Measurements from ENCODE around the gene LRMDA. TPM values are rescaled to one million over a fixed set of nuclear protein-coding genes. Genes with fewer than 3 reads are reported as not detected.

Gene LRMDA
- total RNA-seq, 2 experiments from 2014 or later: not detected

DNA sequence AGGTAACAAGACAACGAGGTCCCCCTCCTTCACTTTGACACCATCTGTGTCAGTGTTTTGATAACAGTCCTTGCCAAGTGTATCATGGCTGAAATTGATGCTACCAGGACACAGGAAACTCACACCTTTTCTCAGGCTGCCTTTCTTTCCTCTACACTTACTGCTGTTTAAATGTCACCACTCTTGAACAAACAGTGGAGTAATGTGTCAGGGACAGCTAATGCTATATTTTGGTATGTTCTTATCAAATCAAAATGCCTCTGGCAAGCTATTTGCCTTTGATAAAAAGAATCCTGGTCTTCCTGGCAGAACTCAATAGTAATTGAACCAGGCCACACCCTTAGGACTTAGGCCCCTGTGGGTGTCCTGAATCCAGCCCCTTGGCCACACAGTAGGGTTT, 692.9 kb downstream of the LRMDA start:
- POLR2A ChIA-PET: no interaction called here
- no peaks in the 10 kb centered on the region for H3K4me1 Mint-ChIP-seq (ENCODE audit: low read depth)
- CTCF ChIA-PET: no interaction called here

DNA sequence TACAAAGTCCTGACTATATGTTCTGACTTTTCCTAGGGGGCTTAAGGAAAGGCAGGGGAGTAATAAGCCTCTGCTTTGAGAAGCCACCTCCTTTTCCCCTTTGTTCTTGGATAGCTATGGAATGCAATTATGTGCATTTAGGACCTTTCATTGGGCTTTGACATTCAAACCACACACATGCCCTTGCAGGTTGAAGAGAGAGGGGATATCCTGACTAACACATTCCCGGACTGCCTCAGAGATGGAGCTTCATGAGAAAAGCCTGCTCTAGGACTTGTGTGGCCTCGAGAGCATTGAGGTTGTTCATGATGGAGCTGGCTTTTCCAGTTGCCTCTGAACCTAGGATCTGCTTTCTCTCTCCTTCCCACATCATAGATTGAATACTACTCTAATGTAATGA, 694.5 kb downstream of the LRMDA start:
- CTCF ChIA-PET: no interaction called here

More for the DNA sequence above, 692.9 kb downstream of the LRMDA start:
- H3K36me3 ChIP-seq (ENCODE audit: insufficient read depth, low read length): no peaks in the 10 kb centered on the region
- H3K4me3 ChIP-seq (ENCODE audit: low read length): no peak overlapping the region
- Mint-ChIP-seq H3K9me3 (no peaks in the 10 kb centered on the region), H3K36me3 (ENCODE audit: low read depth) (no peaks in the 10 kb centered on the region), H3K27ac (no peak overlapping the region), H3K4me3 (no peak overlapping the region), H3K27me3 (no peaks in the 10 kb centered on the region)
- TF ChIP-seq, protein P1, sequence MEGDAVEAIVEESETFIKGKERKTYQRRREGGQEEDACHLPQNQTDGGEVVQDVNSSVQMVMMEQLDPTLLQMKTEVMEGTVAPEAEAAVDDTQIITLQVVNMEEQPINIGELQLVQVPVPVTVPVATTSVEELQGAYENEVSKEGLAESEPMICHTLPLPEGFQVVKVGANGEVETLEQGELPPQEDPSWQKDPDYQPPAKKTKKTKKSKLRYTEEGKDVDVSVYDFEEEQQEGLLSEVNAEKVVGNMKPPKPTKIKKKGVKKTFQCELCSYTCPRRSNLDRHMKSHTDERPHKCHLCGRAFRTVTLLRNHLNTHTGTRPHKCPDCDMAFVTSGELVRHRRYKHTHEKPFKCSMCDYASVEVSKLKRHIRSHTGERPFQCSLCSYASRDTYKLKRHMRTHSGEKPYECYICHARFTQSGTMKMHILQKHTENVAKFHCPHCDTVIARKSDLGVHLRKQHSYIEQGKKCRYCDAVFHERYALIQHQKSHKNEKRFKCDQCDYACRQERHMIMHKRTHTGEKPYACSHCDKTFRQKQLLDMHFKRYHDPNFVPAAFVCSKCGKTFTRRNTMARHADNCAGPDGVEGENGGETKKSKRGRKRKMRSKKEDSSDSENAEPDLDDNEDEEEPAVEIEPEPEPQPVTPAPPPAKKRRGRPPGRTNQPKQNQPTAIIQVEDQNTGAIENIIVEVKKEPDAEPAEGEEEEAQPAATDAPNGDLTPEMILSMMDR (IDR thresholded peaks at IDR 0.05): no peak
- DNase-seq (no peak), ATAC-seq (ENCODE audit: poor library complexity) (no peak)
- H3K4me1 ChIP-seq (ENCODE audit: insufficient read depth, low read length): no peaks in the 10 kb centered on the region
- no peaks in the 10 kb centered on the region for H3K27me3 ChIP-seq (ENCODE audit: control insufficient read depth in 1 of 2, insufficient read depth in 2 of 2, low read length in 2 of 2)
- intact Hi-C loops (cut with DNase I, micrococcal nuclease): no loop called here
- no peaks in the 10 kb centered on the region for H3K9me3 ChIP-seq (ENCODE audit: control insufficient read depth in 1 of 2, insufficient read depth in 1 of 2, low read length in 2 of 2)
- no peak overlapping the region for H3K27ac ChIP-seq (ENCODE audit: low read depth in 1 of 2, low read length in 2 of 2)

DNA sequence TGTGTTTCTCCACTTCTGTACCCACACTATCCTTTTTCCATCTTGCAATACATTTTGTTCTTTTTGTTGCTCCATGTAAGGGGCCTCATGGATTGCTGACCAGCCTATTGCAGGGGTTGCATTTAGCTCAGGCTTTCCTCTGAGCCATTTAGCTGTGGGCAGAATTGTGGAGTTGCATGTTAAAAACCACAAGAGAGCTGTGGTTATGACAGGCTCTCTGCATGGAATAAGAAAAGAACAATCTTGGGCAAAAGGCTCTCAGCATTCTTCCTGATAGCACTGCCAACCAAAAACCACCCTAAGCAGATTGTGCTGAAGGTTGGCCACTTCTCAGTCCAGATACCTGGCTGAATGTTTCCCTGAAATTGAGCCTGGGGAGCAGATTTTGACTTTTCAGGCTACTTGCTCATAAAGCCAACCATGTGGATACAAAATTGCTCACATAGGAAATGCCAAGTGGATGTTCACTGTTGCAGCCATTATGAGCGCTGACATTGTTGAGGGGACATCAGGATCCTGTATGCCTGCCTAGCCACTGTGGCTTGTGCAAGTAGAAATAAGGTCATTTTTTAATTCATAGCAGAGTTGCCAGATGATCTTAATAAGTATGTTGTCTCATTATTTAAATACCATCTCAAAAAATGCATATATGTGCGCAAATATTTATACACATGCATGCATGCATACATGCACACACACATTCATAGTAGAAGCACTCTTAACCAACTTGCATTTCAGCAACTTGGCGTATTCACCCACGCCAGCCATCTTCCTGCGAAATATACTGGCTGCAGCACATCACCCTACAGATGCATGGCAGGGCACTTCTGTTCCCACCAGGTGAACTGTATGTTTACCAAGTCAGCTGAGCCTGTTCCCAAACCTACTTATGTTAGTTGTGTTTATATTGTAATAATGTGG, 695.4 kb downstream of the LRMDA start:
- Mint-ChIP-seq H3K27ac (no peak overlapping the region), H3K4me3 (no peak overlapping the region), H3K4me1 (ENCODE audit: low read depth) (no peaks in the 10 kb centered on the region), H3K9me3 (no peaks in the 10 kb centered on the region), H3K27me3 (no peaks in the 10 kb centered on the region), H3K36me3 (ENCODE audit: low read depth) (no peaks in the 10 kb centered on the region)
- Histone ChIP-seq H3K4me3 (ENCODE audit: low read length) (no peak overlapping the region), H3K4me1 (ENCODE audit: insufficient read depth, low read length) (no peaks in the 10 kb centered on the region), H3K27me3 (ENCODE audit: control insufficient read depth in 1 of 2, insufficient read depth in 2 of 2, low read length in 2 of 2) (no peaks in the 10 kb centered on the region), H3K9me3 (ENCODE audit: control insufficient read depth in 1 of 2, insufficient read depth in 1 of 2, low read length in 2 of 2) (no peaks in the 10 kb centered on the region), H3K36me3 (ENCODE audit: insufficient read depth, low read length) (no peaks in the 10 kb centered on the region), H3K27ac (ENCODE audit: low read depth in 1 of 2, low read length in 2 of 2) (no peak overlapping the region)
- DNase-seq: no peak
- TF ChIP-seq, protein P1 (IDR thresholded peaks at IDR 0.05): no peak
- no peak for ATAC-seq (ENCODE audit: poor library complexity)
- ChIA-PET POLR2A (interaction anchor here (0.6 kb wide), 1 partner anchor 768 kb away, joined by 3 read pairs; no protein-coding TSS in a partner anchor), CTCF (no interaction called here)
- intact Hi-C loops (cut with DNase I, micrococcal nuclease): no loop called here

More for the DNA sequence above, 694.5 kb downstream of the LRMDA start:
- Mint-ChIP-seq H3K4me1 (ENCODE audit: low read depth) (no peaks in the 10 kb centered on the region), H3K9me3 (no peaks in the 10 kb centered on the region), H3K27me3 (no peaks in the 10 kb centered on the region), H3K36me3 (ENCODE audit: low read depth) (no peaks in the 10 kb centered on the region), H3K4me3 (no peak overlapping the region), H3K27ac (no peak overlapping the region)
- Histone ChIP-seq H3K27ac (ENCODE audit: low read depth in 1 of 2, low read length in 2 of 2) (no peak overlapping the region), H3K4me1 (ENCODE audit: insufficient read depth, low read length) (no peaks in the 10 kb centered on the region), H3K36me3 (ENCODE audit: insufficient read depth, low read length) (no peaks in the 10 kb centered on the region), H3K4me3 (ENCODE audit: low read length) (no peak overlapping the region), H3K27me3 (ENCODE audit: control insufficient read depth in 1 of 2, insufficient read depth in 2 of 2, low read length in 2 of 2) (no peaks in the 10 kb centered on the region), H3K9me3 (ENCODE audit: control insufficient read depth in 1 of 2, insufficient read depth in 1 of 2, low read length in 2 of 2) (no peaks in the 10 kb centered on the region)
- POLR2A ChIA-PET: interaction anchor here (0.6 kb wide), 1 partner anchor 767 kb away, joined by 3 read pairs; no protein-coding TSS in a partner anchor
- no peak for ATAC-seq (ENCODE audit: poor library complexity)
- intact Hi-C loops (cut with DNase I, micrococcal nuclease): no loop called here
- no peak for DNase-seq
- TF ChIP-seq, protein P1 (IDR thresholded peaks at IDR 0.05): no peak
